ENCODE measurements around the gene PEX13.
"Not testable (repeated sequence)": the region's sequence is repeated elsewhere in the genome, so short reads cannot be mapped to it uniquely, and the experiment has no call there.

The PEX13 gene

GRCh38 chr2:61018798-61019197 is 1.3 kb downstream of the PEX13 start:
- no peak for TF ChIP-seq POLR2A (IDR thresholded peaks at IDR 0.05; ENCODE audit: extremely low read depth, insufficient read length)
- no peak for TF ChIP-seq CTCF (IDR thresholded peaks at IDR 0.05; ENCODE audit: low read depth, low read length)
- TF ChIP-seq MAX (IDR thresholded peaks at IDR 0.05; ENCODE audit: low read depth, low read length) = no peak
- no peak for TF ChIP-seq MYC (IDR thresholded peaks at IDR 0.05; ENCODE audit: low read depth, low read length)
- H3K4me3 ChIP-seq (ENCODE audit: low read depth, low read length) = peak overlapping the region; percentile 89
- no peak for DNase-seq (ENCODE audit: low read depth)

DNA sequence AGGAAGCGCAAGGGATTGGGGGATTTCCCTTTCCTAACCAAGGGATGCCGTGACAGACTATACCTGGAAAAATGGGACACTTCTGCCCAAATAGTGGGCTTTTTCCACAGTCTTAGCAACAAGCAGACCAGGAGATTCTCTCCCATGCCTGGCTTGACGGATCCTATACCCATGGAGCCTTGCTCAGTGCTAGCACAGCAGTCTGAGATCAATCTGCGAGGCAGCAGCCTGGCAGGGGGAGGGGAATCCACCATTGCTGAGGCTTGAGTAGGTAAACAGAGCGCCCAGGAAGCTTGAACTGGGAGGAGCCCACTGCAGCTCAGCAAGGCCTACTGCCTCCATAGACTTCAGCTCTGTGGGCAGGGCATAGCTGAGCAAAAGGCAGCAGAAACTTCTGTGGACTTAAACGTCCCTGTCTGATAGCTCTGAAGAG is 3.7 kb downstream of the PEX13 start:
- TF ChIP-seq MYC (IDR thresholded peaks at IDR 0.05; ENCODE audit: low read depth, low read length) = no peak
- TF ChIP-seq POLR2A (IDR thresholded peaks at IDR 0.05; ENCODE audit: extremely low read depth, insufficient read length) = no peak
- no peak for TF ChIP-seq CTCF (IDR thresholded peaks at IDR 0.05; ENCODE audit: low read depth, low read length)
- TF ChIP-seq MAX (IDR thresholded peaks at IDR 0.05; ENCODE audit: low read depth, low read length) = no peak
- H3K4me3 ChIP-seq (ENCODE audit: low read depth, low read length) = no peak overlapping the region
- DNase-seq (ENCODE audit: low read depth) = no peak

GRCh38 chr2:61023670-61024069 is 6.2 kb downstream of the PEX13 start:
- no peak for TF ChIP-seq MYC (IDR thresholded peaks at IDR 0.05; ENCODE audit: low read depth, low read length)
- TF ChIP-seq CTCF (IDR thresholded peaks at IDR 0.05; ENCODE audit: low read depth, low read length) = no peak
- TF ChIP-seq POLR2A (IDR thresholded peaks at IDR 0.05; ENCODE audit: extremely low read depth, insufficient read length) = no peak
- no peak for TF ChIP-seq MAX (IDR thresholded peaks at IDR 0.05; ENCODE audit: low read depth, low read length)
- H3K4me3 ChIP-seq (ENCODE audit: low read depth, low read length) = no peak overlapping the region
- DNase-seq (ENCODE audit: low read depth) = no peak

- TF ChIP-seq POLR2A (IDR thresholded peaks at IDR 0.05; ENCODE audit: extremely low read depth, insufficient read length) = no peak
- DNase-seq (ENCODE audit: low read depth) = no peak
- H3K4me3 ChIP-seq (ENCODE audit: low read depth, low read length) = no peak overlapping the region
Observed at GRCh38 chr2:61029533-61029932, 12.0 kb downstream of the PEX13 start.

GRCh38 chr2:61034592-61034991 is 17.1 kb downstream of the PEX13 start:
- DNase-seq (ENCODE audit: low read depth); H3K4me3 ChIP-seq (ENCODE audit: low read depth, low read length): not testable (repeated sequence)

DNA sequence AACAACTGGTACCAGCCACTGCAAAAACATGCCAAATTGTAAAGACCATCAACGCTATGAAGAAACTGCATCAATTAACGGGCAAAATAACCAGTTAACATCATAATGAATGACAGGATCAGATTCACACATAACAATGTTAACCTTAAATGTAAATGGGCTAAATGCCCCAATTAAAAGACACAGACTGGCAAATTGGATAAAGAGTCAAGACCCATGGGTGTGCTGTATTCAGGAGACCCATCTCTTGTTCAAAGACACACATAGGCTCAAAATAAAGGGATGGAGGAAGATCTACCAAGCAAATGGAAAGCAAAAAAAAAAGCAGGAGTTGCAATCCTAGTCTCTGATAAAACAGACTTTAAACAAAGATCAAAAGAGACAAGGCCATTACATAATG is 19.1 kb downstream of the PEX13 start:
- H3K4me3 ChIP-seq (ENCODE audit: low read depth, low read length); DNase-seq (ENCODE audit: low read depth): not testable (repeated sequence)

- TF ChIP-seq MYC (IDR thresholded peaks at IDR 0.05; ENCODE audit: low read depth, low read length) (no peak), MAX (IDR thresholded peaks at IDR 0.05; ENCODE audit: low read depth, low read length) (no peak), POLR2A (IDR thresholded peaks at IDR 0.05; ENCODE audit: extremely low read depth, insufficient read length) (no peak), CTCF (IDR thresholded peaks at IDR 0.05; ENCODE audit: low read depth, low read length) (no peak)
- H3K4me3 ChIP-seq (ENCODE audit: low read depth, low read length) = no peak overlapping the region
- no peak for DNase-seq (ENCODE audit: low read depth)
Observed at GRCh38 chr2:61042807-61043206, 25.3 kb downstream of the PEX13 start.

- TF ChIP-seq MYC (IDR thresholded peaks at IDR 0.05; ENCODE audit: low read depth, low read length) (no peak), POLR2A (IDR thresholded peaks at IDR 0.05; ENCODE audit: extremely low read depth, insufficient read length) (no peak), MAX (IDR thresholded peaks at IDR 0.05; ENCODE audit: low read depth, low read length) (no peak), CTCF (IDR thresholded peaks at IDR 0.05; ENCODE audit: low read depth, low read length) (no peak)
- peak; percentile 15 for DNase-seq (ENCODE audit: low read depth)
- no peak overlapping the region for H3K4me3 ChIP-seq (ENCODE audit: low read depth, low read length)
Observed at GRCh38 chr2:61044636-61045035, 27.1 kb downstream of the PEX13 start.
